ENCODE results near the gene ATG16L2. TPM values are rescaled to one million over a fixed set of nuclear protein-coding genes. Genes with fewer than 3 reads are reported as not detected.

ATG16L2 gene
- polyA plus RNA-seq, 1 donor (not counting 4 experiments of a cell fraction or from before 2014, with no cell fraction given): 9.9 TPM

DNA sequence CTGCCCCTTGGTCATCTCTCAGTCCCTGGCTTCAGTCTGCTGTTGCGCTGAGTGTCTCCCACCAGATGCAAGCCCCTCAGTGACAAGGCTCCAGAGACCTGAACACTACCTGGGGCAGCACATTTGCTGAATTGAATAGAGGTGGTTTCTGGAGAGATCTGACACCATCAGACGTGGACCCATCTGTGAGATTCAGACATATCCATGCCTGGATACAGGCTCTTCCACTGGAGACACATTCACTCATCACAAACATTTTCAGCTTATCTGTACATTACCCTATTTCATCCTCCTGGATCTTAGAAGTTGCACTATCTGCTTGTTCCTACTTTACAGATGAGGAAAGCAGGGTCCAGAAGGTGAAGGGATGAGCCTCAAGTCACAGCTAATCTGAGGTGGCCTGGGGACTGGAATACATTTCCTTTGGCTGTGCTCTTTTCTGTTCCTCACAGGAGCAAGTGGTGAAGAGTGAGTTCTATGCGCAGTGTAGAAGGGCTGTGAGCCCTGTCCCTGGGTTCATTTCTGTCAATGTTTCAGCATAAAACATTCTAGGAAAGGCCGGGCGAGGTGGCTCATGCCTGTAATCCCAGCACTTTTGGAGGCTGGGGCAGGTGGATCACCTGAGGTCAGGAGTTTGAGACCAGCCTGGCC is 19.0 kb downstream of the ATG16L2 start:
- no peak overlapping the region for H2AFZ ChIP-seq (ENCODE audit: control insufficient read depth, low read length)
- no peak overlapping the region for H3K27ac ChIP-seq (ENCODE audit: control insufficient read depth, insufficient read depth, low read length)
- H3K9me3 ChIP-seq (ENCODE audit: control insufficient read depth, low read depth, low read length): no peaks in the 10 kb centered on the region
- no peak overlapping the region for H3K9ac ChIP-seq (ENCODE audit: control insufficient read depth, extremely low read depth, insufficient read depth, low read length)
- H3K79me2 ChIP-seq (ENCODE audit: control insufficient read depth, insufficient read depth, low read length): no peaks in the 10 kb centered on the region
- dilution Hi-C loops (cut with MboI; ENCODE audit: extremely low pct_ligation_motif_present, low sequenced_read_pairs): no loop called here
- TF ChIP-seq, protein P1, sequence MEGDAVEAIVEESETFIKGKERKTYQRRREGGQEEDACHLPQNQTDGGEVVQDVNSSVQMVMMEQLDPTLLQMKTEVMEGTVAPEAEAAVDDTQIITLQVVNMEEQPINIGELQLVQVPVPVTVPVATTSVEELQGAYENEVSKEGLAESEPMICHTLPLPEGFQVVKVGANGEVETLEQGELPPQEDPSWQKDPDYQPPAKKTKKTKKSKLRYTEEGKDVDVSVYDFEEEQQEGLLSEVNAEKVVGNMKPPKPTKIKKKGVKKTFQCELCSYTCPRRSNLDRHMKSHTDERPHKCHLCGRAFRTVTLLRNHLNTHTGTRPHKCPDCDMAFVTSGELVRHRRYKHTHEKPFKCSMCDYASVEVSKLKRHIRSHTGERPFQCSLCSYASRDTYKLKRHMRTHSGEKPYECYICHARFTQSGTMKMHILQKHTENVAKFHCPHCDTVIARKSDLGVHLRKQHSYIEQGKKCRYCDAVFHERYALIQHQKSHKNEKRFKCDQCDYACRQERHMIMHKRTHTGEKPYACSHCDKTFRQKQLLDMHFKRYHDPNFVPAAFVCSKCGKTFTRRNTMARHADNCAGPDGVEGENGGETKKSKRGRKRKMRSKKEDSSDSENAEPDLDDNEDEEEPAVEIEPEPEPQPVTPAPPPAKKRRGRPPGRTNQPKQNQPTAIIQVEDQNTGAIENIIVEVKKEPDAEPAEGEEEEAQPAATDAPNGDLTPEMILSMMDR (optimal IDR thresholded peaks at IDR 0.05 in 1 of 3, IDR thresholded peaks at IDR 0.05 in 1 of 3, conservative IDR thresholded peaks at IDR 0.05 in 1 of 3; ENCODE audit: extremely low read depth in 1 of 3, insufficient read depth in 2 of 3, low read length in 3 of 3): no peak
- TF ChIP-seq EZH2 (IDR thresholded peaks at IDR 0.05; ENCODE audit: low read length): no peak
- peaks cover 17% of the 10 kb centered on the region for H3K4me1 ChIP-seq (ENCODE audit: control insufficient read depth, extremely low read depth, insufficient read depth, low read length)
- no peak overlapping the region for H3K4me2 ChIP-seq (ENCODE audit: control insufficient read depth, extremely low read depth, insufficient read depth, low read depth, low read length)
- H4K20me1 ChIP-seq (ENCODE audit: control insufficient read depth, extremely low read depth, insufficient read depth, low read length): no peaks in the 10 kb centered on the region
- FAIRE-seq: no peak
- no peak overlapping the region for H3K4me3 ChIP-seq (ENCODE audit: control insufficient read depth in 2 of 3, extremely low read depth in 1 of 3, insufficient read depth in 2 of 3, low read depth in 1 of 3, low read length in 3 of 3)
- no peaks in the 10 kb centered on the region for H3K9me1 ChIP-seq (ENCODE audit: control insufficient read depth, extremely low read depth, insufficient read depth, low read length)
- no peaks in the 10 kb centered on the region for H3K27me3 ChIP-seq (ENCODE audit: control insufficient read depth, extremely low read depth, insufficient read depth, low read length)
- DNase-seq (ENCODE audit: low read depth, low spot score): no peak
- peaks cover 0 to 8% of the 10 kb centered on the region in 2 experiments for H3K36me3 ChIP-seq (ENCODE audit: control insufficient read depth in 2 of 2, extremely low read depth in 1 of 2, insufficient read depth in 2 of 2, low read length in 2 of 2)

DNA sequence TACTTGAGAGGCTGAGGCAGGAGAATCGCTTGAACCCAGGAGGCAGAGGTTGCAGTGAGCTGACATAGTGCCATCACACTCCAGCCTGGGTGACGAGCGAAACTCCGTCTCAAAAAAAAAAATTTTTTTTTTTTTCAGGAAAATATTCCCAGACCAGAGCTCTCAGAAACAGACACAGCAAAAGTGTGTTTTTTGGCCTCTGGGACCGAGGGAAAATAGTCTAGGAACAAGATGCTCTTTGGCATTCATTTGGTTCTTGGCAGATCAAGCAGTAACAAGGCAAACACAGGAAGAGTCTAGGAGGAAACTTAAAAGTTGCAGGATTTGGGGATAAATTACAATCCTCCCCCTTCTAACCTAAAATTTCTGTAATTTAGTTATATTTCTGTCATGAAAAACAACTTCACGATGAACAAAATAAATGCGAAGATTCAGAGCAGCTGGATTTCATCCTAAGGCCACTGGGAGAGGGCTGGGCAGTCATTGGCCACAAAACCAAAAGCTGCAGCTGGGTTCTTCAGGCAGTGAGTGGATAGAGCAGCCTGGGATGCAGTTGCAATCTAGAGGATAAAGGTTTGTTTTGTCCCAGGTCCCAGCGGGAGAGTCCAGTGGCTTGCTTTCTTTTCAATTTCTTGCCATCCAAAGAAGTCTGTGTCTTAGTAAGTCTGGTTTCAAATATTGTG is 19.7 kb downstream of the ATG16L2 start:
- no peak overlapping the region for H3K4me3 ChIP-seq (ENCODE audit: control insufficient read depth in 2 of 3, extremely low read depth in 1 of 3, insufficient read depth in 2 of 3, low read depth in 1 of 3, low read length in 3 of 3)
- FAIRE-seq (no peak), DNase-seq (ENCODE audit: low read depth, low spot score) (no peak)
- no peak for TF ChIP-seq EZH2 (IDR thresholded peaks at IDR 0.05; ENCODE audit: low read length)
- TF ChIP-seq, protein P1 (optimal IDR thresholded peaks at IDR 0.05 in 1 of 3, IDR thresholded peaks at IDR 0.05 in 1 of 3, conservative IDR thresholded peaks at IDR 0.05 in 1 of 3; ENCODE audit: extremely low read depth in 1 of 3, insufficient read depth in 2 of 3, low read length in 3 of 3): no peak
- dilution Hi-C loops (cut with MboI; ENCODE audit: extremely low pct_ligation_motif_present, low sequenced_read_pairs): no loop called here
- H3K4me1 ChIP-seq (ENCODE audit: control insufficient read depth, extremely low read depth, insufficient read depth, low read length): peaks cover 25% of the 10 kb centered on the region
- H3K4me2 ChIP-seq (ENCODE audit: control insufficient read depth, extremely low read depth, insufficient read depth, low read depth, low read length): no peak overlapping the region
- H3K9me1 ChIP-seq (ENCODE audit: control insufficient read depth, extremely low read depth, insufficient read depth, low read length): no peaks in the 10 kb centered on the region
- no peaks in the 10 kb centered on the region for H3K9me3 ChIP-seq (ENCODE audit: control insufficient read depth, low read depth, low read length)
- H2AFZ ChIP-seq (ENCODE audit: control insufficient read depth, low read length): no peak overlapping the region
- H4K20me1 ChIP-seq (ENCODE audit: control insufficient read depth, extremely low read depth, insufficient read depth, low read length): no peaks in the 10 kb centered on the region
- H3K79me2 ChIP-seq (ENCODE audit: control insufficient read depth, insufficient read depth, low read length): no peaks in the 10 kb centered on the region
- no peak overlapping the region for H3K27ac ChIP-seq (ENCODE audit: control insufficient read depth, insufficient read depth, low read length)
- H3K36me3 ChIP-seq (ENCODE audit: control insufficient read depth in 2 of 2, extremely low read depth in 1 of 2, insufficient read depth in 2 of 2, low read length in 2 of 2): peaks cover 0 to 5% of the 10 kb centered on the region in 2 experiments
- H3K9ac ChIP-seq (ENCODE audit: control insufficient read depth, extremely low read depth, insufficient read depth, low read length): no peak overlapping the region
- H3K27me3 ChIP-seq (ENCODE audit: control insufficient read depth, extremely low read depth, insufficient read depth, low read length): no peaks in the 10 kb centered on the region

Measured in keratinocyte (primary cell).